ENCODE measurements around the gene SPON2. TPM values are rescaled to one million over a fixed set of nuclear protein-coding genes. Genes with fewer than 3 reads are reported as not detected.

Gene SPON2
- polyA plus RNA-seq, 1 experiment, result 11.6 TPM

- no peak for TF ChIP-seq CTCF (IDR thresholded peaks at IDR 0.05; ENCODE audit: insufficient read depth, low read depth, low read length)
- POLR2A ChIA-PET, result no interaction called here
- no peaks in the 10 kb centered on the region for H3K36me3 ChIP-seq (ENCODE audit: control insufficient read depth, insufficient read depth, low read length)
- CTCF ChIA-PET, result interaction anchor here (0.6 kb wide), 1 partner anchor 12 kb away, joined by 4 read pairs; no protein-coding TSS in a partner anchor
- no peak for DNase-seq (ENCODE audit: low read depth)
- no peak overlapping the region for H3K4me3 ChIP-seq (ENCODE audit: low read depth, low read length)
- no peaks in the 10 kb centered on the region for H3K27me3 ChIP-seq (ENCODE audit: control insufficient read depth, insufficient read depth, low read length)
Measured at GRCh38 chr4:1179976-1180375, 7.6 kb upstream of the SPON2 start.

- Histone ChIP-seq H3K27me3 (ENCODE audit: control insufficient read depth, insufficient read depth, low read length) (no peaks in the 10 kb centered on the region), H3K4me3 (ENCODE audit: low read depth, low read length) (no peak overlapping the region), H3K36me3 (ENCODE audit: control insufficient read depth, insufficient read depth, low read length) (no peaks in the 10 kb centered on the region)
- CTCF ChIA-PET, result no interaction called here
- no peak for TF ChIP-seq CTCF (IDR thresholded peaks at IDR 0.05; ENCODE audit: insufficient read depth, low read depth, low read length)
- DNase-seq (ENCODE audit: low read depth), result no peak
- POLR2A ChIA-PET, result no interaction called here
Measured at GRCh38 chr4:1179089-1179441, 6.7 kb upstream of the SPON2 start.

- CTCF ChIA-PET, result interaction anchor here (1.0 to 1.4 kb wide), 2 partner anchors 11 to 89 kb away, joined by 3 read pairs; no protein-coding TSS in a partner anchor
- no peak for DNase-seq (ENCODE audit: low read depth)
- POLR2A ChIA-PET, result no interaction called here
- no peaks in the 10 kb centered on the region for H3K27me3 ChIP-seq (ENCODE audit: control insufficient read depth, insufficient read depth, low read length)
- H3K36me3 ChIP-seq (ENCODE audit: control insufficient read depth, insufficient read depth, low read length), result no peaks in the 10 kb centered on the region
- TF ChIP-seq CTCF (IDR thresholded peaks at IDR 0.05; ENCODE audit: insufficient read depth, low read depth, low read length), result no peak
- no peak overlapping the region for H3K4me3 ChIP-seq (ENCODE audit: low read depth, low read length)
Measured at GRCh38 chr4:1178300-1179088, 6.1 kb upstream of the SPON2 start.

- no peak for DNase-seq (ENCODE audit: low read depth)
- POLR2A ChIA-PET, result no interaction called here
- CTCF ChIA-PET, result interaction anchor here (1.0 to 1.4 kb wide), 2 partner anchors 10 to 90 kb away, joined by 3 read pairs; no protein-coding TSS in a partner anchor
- no peaks in the 10 kb centered on the region for H3K36me3 ChIP-seq (ENCODE audit: control insufficient read depth, insufficient read depth, low read length)
- H3K4me3 ChIP-seq (ENCODE audit: low read depth, low read length), result no peak overlapping the region
- TF ChIP-seq CTCF (IDR thresholded peaks at IDR 0.05; ENCODE audit: insufficient read depth, low read depth, low read length), result no peak
- no peaks in the 10 kb centered on the region for H3K27me3 ChIP-seq (ENCODE audit: control insufficient read depth, insufficient read depth, low read length)
Measured at GRCh38 chr4:1177274-1178141, 5.1 kb upstream of the SPON2 start.

All from BJ (cell line).